ENCODE data around the gene NOC2L.

- TF ChIP-seq CTCF (conservative IDR thresholded peaks at IDR 0.05 in 1 of 2, IDR thresholded peaks at IDR 0.05 in 1 of 2; ENCODE audit: low read depth in 1 of 2, low read length in 2 of 2) = no peak
- TF ChIP-seq EZH2 (IDR thresholded peaks at IDR 0.05; ENCODE audit: low read length, missing control alignments) = no peak
Measured at GRCh38 chr1:1003618-1004419, 44.8 kb upstream of the NOC2L start.
